K562 (cell line): Measurements from ENCODE around the gene CAPN7. TPM values are rescaled to one million over a fixed set of nuclear protein-coding genes. Genes with fewer than 3 reads are reported as not detected.

Experiments
- ATAC-seq: fragments of 200-7000 bp; cut with Tn5 transposase; 3 replicates; pipeline ENCODE4 v1.9.1; 2020; ENCODE audit warnings: moderate library complexity
- BruUV-seq: library from RNA; stranded (reverse); fragments of 400-500 nt; replicated peaks from 2 replicates; lab custom pipeline; 2021; lab: Mats Ljungman, UMichigan
- CTCF ChIA-PET: fragments of 300-600 bp; formaldehyde crosslinking; extraction: SDS; loops from one replicate; lab custom pipeline; 2021; ENCODE audit warnings: low intra/inter-chr PET ratio; lab: Yijun Ruan, JAX
- POLR2A ChIA-PET: fragments of 300-600, 350-650 bp; sonication (Branson Sonifier 250); formaldehyde crosslinking; extraction: SDS; loops from one replicate; lab custom pipeline; 2021; ENCODE audit warnings: antibody characterized with exemption, inconsistent platforms; lab: Yijun Ruan, JAX
- DNase-seq, 4 experiments: peaks; one replicate each; pipeline versions ENCODE4 v3.0.0 to v3.0.0-alpha.2; 2011 to 2018; ENCODE audit warnings: low spot score in 3 of 4, mixed read lengths in 3 of 4; ENCODE audit errors: extremely low read depth in 1 of 4
- FAIRE-seq: peaks from 2 replicates; lab custom pipeline; 2011; peaks lifted over from hg19 to GRCh38; lab: Jason Lieb, UNC
- H2AFZ ChIP-seq: 2 replicates; pipeline ENCODE4 v1.6.0; 2011; ENCODE audit warnings: low read depth, low read length, control low read depth, inconsistent platforms
- H3K27ac ChIP-seq: fragments of 200-600 bp; 3 replicates; pipeline ENCODE4 v1.8.0; 2011; ENCODE audit warnings: low read depth, mild to moderate bottlenecking, control low read depth, inconsistent platforms, low read length, moderate library complexity, mixed read lengths; ENCODE audit errors: extremely low read depth
- H3K27me3 ChIP-seq, 2 experiments: fragments of 300-600 bp in 1 of 2; 2 replicates in 1 of 2; 3 replicates in 1 of 2; pipeline versions ENCODE4 v1.6.0 to v1.8.0; 2011; ENCODE audit warnings: inconsistent platforms in 2 of 2, low read length in 2 of 2, mild to moderate bottlenecking in 1 of 2, mixed read lengths in 1 of 2, moderate library complexity in 1 of 2; ENCODE audit not compliant: control insufficient read depth in 2 of 2, insufficient read depth in 2 of 2
- H3K36me3 ChIP-seq: fragments of 300-600 bp; 3 replicates; pipeline ENCODE4 v1.8.0; 2011; ENCODE audit warnings: mild to moderate bottlenecking, low read length, inconsistent platforms; ENCODE audit not compliant: control insufficient read depth, insufficient read depth
- H3K4me1 ChIP-seq, 2 experiments: fragments of 200-600 bp in 1 of 2; replicated peaks in 1 of 2; 2 replicates in 1 of 2; 3 replicates in 1 of 2; pipeline versions ENCODE4 v1.5.1 to v1.8.0; 2011; ENCODE audit warnings: inconsistent platforms in 2 of 2, low read length in 2 of 2, mild to moderate bottlenecking in 1 of 2, mixed read lengths in 1 of 2, moderate library complexity in 1 of 2; ENCODE audit not compliant: control insufficient read depth in 2 of 2, insufficient read depth in 2 of 2
- H3K4me2 ChIP-seq: 2 replicates; pipeline ENCODE4 v1.6.1; 2011; ENCODE audit warnings: low read length, control low read depth, inconsistent platforms, mixed read lengths; ENCODE audit not compliant: insufficient read depth
- H3K4me3 ChIP-seq: fragments of 200-600 bp; sonication (generic), shearing (Covaris generic); 2 replicates; pipeline ENCODE4 v1.5.1; 2016; ENCODE audit warnings: control low read depth, inconsistent platforms
- H3K79me2 ChIP-seq: fragments of 200-600 bp; 3 replicates; pipeline ENCODE4 v1.8.0; 2011; ENCODE audit warnings: low read length, inconsistent platforms; ENCODE audit not compliant: control insufficient read depth, insufficient read depth
- H3K9ac ChIP-seq, 2 experiments: 2 replicates each; pipeline versions ENCODE4 v1.6.0 to v1.6.1; 2011; ENCODE audit warnings: low read depth in 2 of 2, low read length in 2 of 2, control low read depth in 1 of 2, inconsistent platforms in 1 of 2, mild to moderate bottlenecking in 1 of 2, mixed read lengths in 1 of 2; ENCODE audit not compliant: insufficient read depth in 1 of 2
- H3K9me1 ChIP-seq: one replicate; pipeline ENCODE4 v1.6.0; 2011; ENCODE audit warnings: inconsistent platforms, mild to moderate bottlenecking, low read length, moderate library complexity; ENCODE audit not compliant: control insufficient read depth, insufficient read depth
- H3K9me3 ChIP-seq: replicated peaks from 2 replicates; pipeline ENCODE4 v1.5.1; 2011; ENCODE audit warnings: low read depth, low read length, inconsistent platforms; ENCODE audit not compliant: control insufficient read depth, insufficient read depth
- H4K20me1 ChIP-seq: replicated peaks from 2 replicates; pipeline ENCODE4 v1.6.1; 2011; ENCODE audit warnings: low read length, inconsistent platforms, mixed read lengths; ENCODE audit not compliant: control insufficient read depth, insufficient read depth
- CBFA2T2 ChIP-seq: fragments of 450-650 bp; conservative IDR thresholded peaks from 2 replicates; pipeline ENCODE4 v1.6.1; 2017; ENCODE audit warnings: mild to moderate bottlenecking
- CHD2 ChIP-seq: IDR thresholded peaks from 2 replicates; pipeline ENCODE4 v1.6.1; 2011; ENCODE audit warnings: low read depth, low read length
- CREBBP ChIP-seq: IDR thresholded peaks from one replicate; pipeline ENCODE4 v1.6.1; 2012; ENCODE audit warnings: low read depth, mild to moderate bottlenecking, control low read depth, inconsistent platforms, low read length
- E2F3 ChIP-seq: fragments of 250-450 bp; sonication (Bioruptor Pico); IDR thresholded peaks from 2 replicates; pipeline ENCODE4 v1.4.0; 2020; ENCODE audit warnings: mild to moderate bottlenecking
- FIP1L1 ChIP-seq: fragments of 200-400 bp; formaldehyde crosslinking; IDR thresholded peaks from 2 replicates; pipeline ENCODE4 v1.6.1; 2018; ENCODE audit warnings: mild to moderate bottlenecking, low read depth, low read length; ENCODE audit not compliant: poor library complexity, severe bottlenecking
- GABPB1 ChIP-seq: sonication (generic); formaldehyde crosslinking; IDR thresholded peaks from 2 replicates; pipeline ENCODE4 v1.8.0; 2022; ENCODE audit warnings: mild to moderate bottlenecking, missing genetic modification reagents
- RAD21 ChIP-seq, 2 experiments: fragments of 250-450 bp in 1 of 2; fragments of 450-650 bp in 1 of 2; sonication (Bioruptor Pico) in 1 of 2; formaldehyde crosslinking in 1 of 2; IDR thresholded peaks in 1 of 2; conservative IDR thresholded peaks in 1 of 2; 2 replicates each; pipeline versions ENCODE4 v1.4.0 to v1.8.0; 2020 to 2022; ENCODE audit warnings: mild to moderate bottlenecking in 2 of 2, moderate library complexity in 1 of 2
- RUNX1 ChIP-seq: sonication (generic); IDR thresholded peaks from 2 replicates; pipeline ENCODE4 v1.6.1; 2016; ENCODE audit warnings: antibody characterized with exemption, low read depth
- ZNF184 ChIP-seq: sonication (generic); formaldehyde crosslinking; IDR thresholded peaks from 2 replicates; pipeline ENCODE4 v1.5.0; 2020; ENCODE audit warnings: missing genetic modification reagents
- ZNF197 ChIP-seq: fragments of 200-800 bp; sonication (Bioruptor generic); IDR thresholded peaks from 2 replicates; pipeline ENCODE4 v1.6.1; 2016; ENCODE audit warnings: low read depth, missing genetic modification characterization, missing compliant biosample characterization
- WGBS: fragments of 100-300 bp; shearing (Covaris generic); methylation state at CpG from one replicate; pipeline ENCODE4 v1.1.6; 2016; ENCODE audit warnings: low coverage, mixed read lengths; ENCODE audit not compliant: insufficient coverage; ENCODE audit errors: missing lambda C conversion rate; 5-methylcytosine and 5-hydroxymethylcytosine counted together
- in situ Hi-C: fragments of 300-500 bp; cut with MboI; formaldehyde crosslinking; loops from 4 replicates; pipeline ENCODE4 v1.15.0; 2018; ENCODE audit warnings: inconsistent platforms, mixed read lengths
- intact Hi-C: fragments of 100-400 bp; cut with micrococcal nuclease; formaldehyde crosslinking; loops from 2 replicates; pipeline ENCODE4 v1.14.2; 2022
- polyA plus RNA-seq, 8 experiments: library from polyadenylated mRNA; depleted of rRNA in 4 of 8; stranded (reverse) in 5 of 8; unstranded in 3 of 8; fragments of >200 nt; fragmentation: Nextera tagmentation in 2 of 8; fragmentation: Illumina TruSeq in 1 of 8; extraction: Ambion mirVana in 2 of 8; extraction: Trizol in 1 of 8; gene quantifications; 2 replicates each; pipeline versions ENCODE4 v1.2.1 to v1.2.3, GENCODE V29; 2011 to 2014; ENCODE audit warnings: inconsistent platforms in 1 of 8, missing spikeins in 1 of 8
- total RNA-seq, 7 experiments: library from RNA; depleted of rRNA in 6 of 7; stranded (reverse); fragments of >200 nt in 6 of 7; fragmentation: Illumina TruSeq in 2 of 7; extraction: Trizol in 2 of 7; gene quantifications; 2 replicates each; pipeline versions ENCODE4 v1.2.1 to v1.2.3, GENCODE V29; 2011 to 2021; ENCODE audit warnings: low replicate concordance in 1 of 7
- TF ChIP-seq, protein P1 (sequence below): fragments of 250-450 bp; sonication (Bioruptor Pico); IDR thresholded peaks from 2 replicates; pipeline ENCODE4 v1.5.0; 2021; ENCODE audit warnings: mild to moderate bottlenecking, borderline replicate concordance
- TF ChIP-seq, protein P2 (sequence below): fragments of 450-650 bp; formaldehyde crosslinking; IDR thresholded peaks from 2 replicates; pipeline ENCODE4 v1.4.0; 2020; ENCODE audit warnings: mild to moderate bottlenecking, mixed read lengths
- TF ChIP-seq, protein P3 (sequence below): IDR thresholded peaks from 2 replicates; pipeline ENCODE4 v1.6.1; 2012; ENCODE audit warnings: low read depth, low read length, improper control_type of control experiment, borderline replicate concordance

Gene CAPN7
- total and polyA plus RNA-seq, 9 of the 15 experiments (the other 6 are each of a cell fraction or from before 2014, with no cell fraction given), result 6.5 to 42.7 (median 32.7) TPM

DNA sequence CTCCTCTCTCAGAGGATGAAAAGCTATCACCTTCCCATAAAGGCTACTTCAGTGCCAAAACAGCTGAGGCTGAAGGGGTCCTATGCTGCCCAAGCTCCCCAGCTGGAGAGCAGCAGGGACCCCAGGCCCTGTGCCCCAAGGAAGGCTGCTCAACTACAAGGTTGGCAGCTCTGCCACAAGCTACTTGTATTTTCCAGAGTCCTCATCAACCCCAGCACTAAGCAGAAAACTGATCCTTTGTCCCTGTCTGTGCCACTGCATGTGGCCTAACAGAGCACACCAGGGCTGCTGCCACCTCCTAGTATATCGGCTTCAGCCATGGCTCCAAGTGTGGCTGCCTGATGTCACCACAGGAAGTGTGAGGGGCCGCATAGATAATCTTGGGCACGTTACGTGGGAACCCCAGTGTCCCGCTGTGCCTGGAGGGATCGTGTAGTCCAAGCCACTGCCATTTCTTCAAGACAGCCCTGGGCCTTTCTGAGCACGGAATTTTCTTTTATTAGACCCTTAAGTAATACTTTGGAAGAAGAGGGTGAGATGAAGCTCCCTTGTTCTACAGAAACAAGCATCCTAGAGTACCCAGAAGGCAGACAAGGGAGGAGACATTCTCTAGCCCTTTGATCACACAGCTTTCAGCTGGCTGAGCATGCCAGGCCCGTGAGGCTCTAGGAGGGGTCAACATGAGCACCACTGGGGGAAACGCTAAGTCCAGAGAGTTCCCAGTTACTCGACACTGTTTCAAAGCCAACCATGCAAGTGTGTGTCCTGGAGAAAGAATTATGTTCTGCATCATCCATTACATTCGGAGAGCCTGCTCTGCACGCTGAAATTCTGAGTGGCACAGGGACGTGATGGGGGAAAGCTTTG is 60.7 kb downstream of the CAPN7 start:
- H3K9me1 ChIP-seq, result no peaks in the 10 kb centered on the region
- H3K4me3 ChIP-seq, result no peak overlapping the region
- no peak overlapping the region for H3K4me2 ChIP-seq
- no peak overlapping the region for H2AFZ ChIP-seq
- H3K79me2 ChIP-seq, result peaks cover 3% of the 10 kb centered on the region; the same call in 1 of the 3 replicates
- 71% methylated on average over 13 of the region's 13 CpGs for WGBS
- H3K27ac ChIP-seq, result no peak overlapping the region
- no peaks in the 10 kb centered on the region for H4K20me1 ChIP-seq
- FAIRE-seq (no peak), ATAC-seq (no peak), DNase-seq (no peak)
- no peak for TF ChIP-seq E2F3 (CRISPR knock-in tag)
- TF ChIP-seq RUNX1, result no peak
- TF ChIP-seq, protein P1, sequence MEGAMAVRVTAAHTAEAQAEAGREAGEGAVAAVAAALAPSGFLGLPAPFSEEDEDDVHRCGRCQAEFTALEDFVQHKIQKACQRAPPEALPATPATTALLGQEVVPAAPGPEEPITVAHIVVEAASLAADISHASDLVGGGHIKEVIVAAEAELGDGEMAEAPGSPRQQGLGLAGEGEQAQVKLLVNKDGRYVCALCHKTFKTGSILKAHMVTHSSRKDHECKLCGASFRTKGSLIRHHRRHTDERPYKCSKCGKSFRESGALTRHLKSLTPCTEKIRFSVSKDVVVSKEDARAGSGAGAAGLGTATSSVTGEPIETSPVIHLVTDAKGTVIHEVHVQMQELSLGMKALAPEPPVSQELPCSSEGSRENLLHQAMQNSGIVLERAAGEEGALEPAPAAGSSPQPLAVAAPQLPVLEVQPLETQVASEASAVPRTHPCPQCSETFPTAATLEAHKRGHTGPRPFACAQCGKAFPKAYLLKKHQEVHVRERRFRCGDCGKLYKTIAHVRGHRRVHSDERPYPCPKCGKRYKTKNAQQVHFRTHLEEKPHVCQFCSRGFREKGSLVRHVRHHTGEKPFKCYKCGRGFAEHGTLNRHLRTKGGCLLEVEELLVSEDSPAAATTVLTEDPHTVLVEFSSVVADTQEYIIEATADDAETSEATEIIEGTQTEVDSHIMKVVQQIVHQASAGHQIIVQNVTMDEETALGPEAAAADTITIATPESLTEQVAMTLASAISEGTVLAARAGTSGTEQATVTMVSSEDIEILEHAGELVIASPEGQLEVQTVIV (CRISPR knock-in tag), result no peak
- TF ChIP-seq, protein P2, sequence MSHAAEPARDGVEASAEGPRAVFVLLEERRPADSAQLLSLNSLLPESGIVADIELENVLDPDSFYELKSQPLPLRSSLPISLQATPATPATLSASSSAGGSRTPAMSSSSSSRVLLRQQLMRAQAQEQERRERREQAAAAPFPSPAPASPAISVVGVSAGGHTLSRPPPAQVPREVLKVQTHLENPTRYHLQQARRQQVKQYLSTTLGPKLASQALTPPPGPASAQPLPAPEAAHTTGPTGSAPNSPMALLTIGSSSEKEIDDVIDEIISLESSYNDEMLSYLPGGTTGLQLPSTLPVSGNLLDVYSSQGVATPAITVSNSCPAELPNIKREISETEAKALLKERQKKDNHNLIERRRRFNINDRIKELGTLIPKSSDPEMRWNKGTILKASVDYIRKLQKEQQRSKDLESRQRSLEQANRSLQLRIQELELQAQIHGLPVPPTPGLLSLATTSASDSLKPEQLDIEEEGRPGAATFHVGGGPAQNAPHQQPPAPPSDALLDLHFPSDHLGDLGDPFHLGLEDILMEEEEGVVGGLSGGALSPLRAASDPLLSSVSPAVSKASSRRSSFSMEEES (CRISPR knock-in tag), result no peak
- TF ChIP-seq ZNF197 (CRISPR knock-in tag), result no peak
- TF ChIP-seq CHD2, result no peak
- TF ChIP-seq CREBBP, result no peak
- TF ChIP-seq ZNF184, result no peak
- no peak for TF ChIP-seq RAD21 (CRISPR knock-in tag; conservative IDR thresholded peaks at IDR 0.05 in 1 of 2, IDR thresholded peaks at IDR 0.05 in 1 of 2)
- no peak for TF ChIP-seq CBFA2T2
- no peak for TF ChIP-seq FIP1L1
- TF ChIP-seq, protein P3, sequence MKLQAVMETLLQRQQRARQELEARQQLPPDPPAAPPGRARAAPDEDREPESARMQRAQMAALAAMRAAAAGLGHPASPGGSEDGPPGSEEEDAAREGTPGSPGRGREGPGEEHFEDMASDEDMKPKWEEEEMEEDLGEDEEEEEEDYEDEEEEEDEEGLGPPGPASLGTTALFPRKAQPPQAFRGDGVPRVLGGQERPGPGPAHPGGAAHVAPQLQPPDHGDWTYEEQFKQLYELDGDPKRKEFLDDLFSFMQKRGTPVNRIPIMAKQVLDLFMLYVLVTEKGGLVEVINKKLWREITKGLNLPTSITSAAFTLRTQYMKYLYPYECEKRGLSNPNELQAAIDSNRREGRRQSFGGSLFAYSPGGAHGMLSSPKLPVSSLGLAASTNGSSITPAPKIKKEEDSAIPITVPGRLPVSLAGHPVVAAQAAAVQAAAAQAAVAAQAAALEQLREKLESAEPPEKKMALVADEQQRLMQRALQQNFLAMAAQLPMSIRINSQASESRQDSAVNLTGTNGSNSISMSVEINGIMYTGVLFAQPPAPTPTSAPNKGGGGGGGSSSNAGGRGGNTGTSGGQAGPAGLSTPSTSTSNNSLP, result no peak
- no peak for TF ChIP-seq GABPB1 (CRISPR knock-in tag)
- H3K4me1 ChIP-seq, result peaks cover 26 to 27% of the 10 kb centered on the region in 2 experiments
- no peaks in the 10 kb centered on the region for H3K9me3 ChIP-seq
- peaks cover 17% of the 10 kb centered on the region for H3K36me3 ChIP-seq
- ChIA-PET CTCF (interaction anchor here (0.5 to 3.9 kb wide), 7 partner anchors 66 to 291 kb away, joined by 3 to 57 read pairs (median 9); partner anchors contain the start of gene SH3BP5), POLR2A (interaction anchor here (0.6 to 4.3 kb wide), 6 partner anchors 9 to 1159 kb away, joined by 3 to 37 read pairs (median 3); no protein-coding TSS in a partner anchor)
- in situ Hi-C loops (loop anchor here (5.0 kb wide), 2 partner anchors 71 to 116 kb away; no protein-coding TSS in a partner anchor), intact Hi-C loops (loop anchor here (5.0 kb wide), 2 partner anchors 159 to 339 kb away; no protein-coding TSS in a partner anchor)
- BruUV-seq, result no TSS peak
- H3K27me3 ChIP-seq, result no peaks in the 10 kb centered on the region
- peak overlapping the region in 1 of 2 experiments; percentile 3; a peak in 1 of 4 replicates for H3K9ac ChIP-seq
